SK-N-SH (cell line): ENCODE measurements around the gene CCP110. TPM values are rescaled to one million over a fixed set of nuclear protein-coding genes. Genes with fewer than 3 reads are reported as not detected.
A peak's percentile ranks its signal among the peaks of the same experiment; 100 is the strongest.

Source experiments
- CTCF ChIA-PET: fragments of 300-600, 350-600 bp; formaldehyde crosslinking; extraction: SDS; loops from one replicate; lab custom pipeline; 2021; lab: Yijun Ruan, JAX
- POLR2A ChIA-PET: fragments of 350-600 bp; sonication (Branson Sonifier 250); formaldehyde crosslinking; extraction: SDS; loops from one replicate; lab custom pipeline; 2020; ENCODE audit warnings: antibody characterized with exemption, inconsistent platforms; lab: Yijun Ruan, JAX
- DNase-seq: peaks from one replicate; pipeline ENCODE4 v3.0.0; 2012
- H2AFZ ChIP-seq: fragments of 200-600 bp; sonication (generic); 2 replicates; pipeline ENCODE4 v1.8.1; 2016; ENCODE audit warnings: antibody characterized with exemption, mild to moderate bottlenecking, low read depth
- H3F3A ChIP-seq: fragments of 200-600 bp; sonication (generic); replicated peaks from 2 replicates; pipeline ENCODE3; 2016; ENCODE audit warnings: antibody characterized with exemption, mild to moderate bottlenecking; ENCODE audit not compliant: insufficient read depth
- H3K27ac ChIP-seq, 2 experiments: fragments of 200-500 bp in 1 of 2; fragments of 200-600 bp in 1 of 2; sonication (Bioruptor generic) in 1 of 2; sonication (generic), shearing (Covaris generic) in 1 of 2; 2 replicates each; pipeline versions ENCODE4 v1.5.1 to v1.6.1; 2014 to 2016; ENCODE audit warnings: low read depth in 2 of 2, inconsistent platforms in 1 of 2, low read length in 1 of 2, mild to moderate bottlenecking in 1 of 2, mixed read lengths in 1 of 2
- H3K27me3 ChIP-seq: fragments of 200-600 bp; sonication (generic), shearing (Covaris generic); 2 replicates; pipeline ENCODE4 v1.6.1; 2016; ENCODE audit warnings: mixed run types; ENCODE audit not compliant: insufficient read depth
- H3K36me3 ChIP-seq, 2 experiments: fragments of 200-500 bp in 1 of 2; fragments of 200-600 bp in 1 of 2; sonication (Bioruptor generic) in 1 of 2; sonication (generic) in 1 of 2; replicated peaks in 1 of 2; 2 replicates each; pipeline versions ENCODE3 to v1.5.1; 2014 to 2016; ENCODE audit warnings: low read length in 1 of 2, mild to moderate bottlenecking in 1 of 2; ENCODE audit not compliant: insufficient read depth in 2 of 2, control insufficient read depth in 1 of 2
- H3K4me1 ChIP-seq, 2 experiments: fragments of 200-500 bp in 1 of 2; fragments of 200-600 bp in 1 of 2; sonication (Bioruptor generic) in 1 of 2; sonication (generic), shearing (Covaris generic) in 1 of 2; 2 replicates each; pipeline versions ENCODE4 v1.5.1 to v1.6.1; 2014 to 2016; ENCODE audit warnings: low read depth in 1 of 2, low read length in 1 of 2, mixed run types in 1 of 2; ENCODE audit not compliant: insufficient read depth in 2 of 2, control insufficient read depth in 1 of 2
- H3K4me2 ChIP-seq: fragments of 200-600 bp; sonication (generic), shearing (Covaris generic); 2 replicates; pipeline ENCODE4 v1.6.1; 2017; ENCODE audit warnings: mixed run types
- H3K4me3 ChIP-seq, 2 experiments: fragments of 200-500 bp in 1 of 2; fragments of 200-600 bp in 1 of 2; sonication (Bioruptor generic) in 1 of 2; sonication (generic), shearing (Covaris generic) in 1 of 2; 2 replicates each; pipeline versions ENCODE4 v1.5.1 to v1.8.1; 2014 to 2016; ENCODE audit warnings: low read depth in 2 of 2, inconsistent platforms in 1 of 2, low read length in 1 of 2, mild to moderate bottlenecking in 1 of 2, mixed read lengths in 1 of 2, moderate library complexity in 1 of 2
- H3K79me2 ChIP-seq: fragments of 200-600 bp; sonication (generic); 2 replicates; pipeline ENCODE4 v1.8.1; 2017; ENCODE audit warnings: mild to moderate bottlenecking; ENCODE audit not compliant: insufficient read depth
- H3K9ac ChIP-seq: fragments of 200-600 bp; sonication (generic); 2 replicates; pipeline ENCODE4 v1.6.1; 2017; ENCODE audit warnings: mixed run types
- H3K9me2 ChIP-seq: fragments of 200-600 bp; sonication (generic); 2 replicates; pipeline ENCODE4 v1.6.1; 2017; ENCODE audit warnings: mixed run types
- H3K9me3 ChIP-seq: fragments of 200-600 bp; sonication (generic); 2 replicates; pipeline ENCODE4 v1.6.1; 2017; ENCODE audit warnings: mixed run types, mild to moderate bottlenecking, moderate library complexity
- H4K20me1 ChIP-seq: fragments of 200-600 bp; sonication (generic); 2 replicates; pipeline ENCODE4 v1.6.1; 2017; ENCODE audit warnings: mild to moderate bottlenecking, mixed run types; ENCODE audit not compliant: insufficient read depth
- CHD2 ChIP-seq: fragments of 150-350 bp; IDR thresholded peaks from 2 replicates; pipeline ENCODE4 v1.6.1; 2018; ENCODE audit warnings: low read length; ENCODE audit not compliant: partially characterized antibody
- ELF1 ChIP-seq: IDR thresholded peaks from 2 replicates; pipeline ENCODE4 v1.4.0; 2012
- EP300 ChIP-seq, 2 experiments: IDR thresholded peaks; 2 replicates each; pipeline versions ENCODE4 v1.4.0 to v1.6.1; 2012; ENCODE audit warnings: borderline replicate concordance in 1 of 2, low read depth in 1 of 2, low read length in 1 of 2
- FOSL2 ChIP-seq: IDR thresholded peaks from 2 replicates; pipeline ENCODE4 v1.4.0; 2012; ENCODE audit warnings: low read depth, mild to moderate bottlenecking, moderate library complexity, borderline replicate concordance
- FOXM1 ChIP-seq: IDR thresholded peaks from 2 replicates; pipeline ENCODE4 v1.4.0; 2012; ENCODE audit warnings: low read depth, mild to moderate bottlenecking
- JUND ChIP-seq: IDR thresholded peaks from 2 replicates; pipeline ENCODE4 v1.4.0; 2012
- MEF2A ChIP-seq: IDR thresholded peaks from 2 replicates; pipeline ENCODE4 v1.4.0; 2012; ENCODE audit warnings: low read depth, borderline replicate concordance
- NFIC ChIP-seq: IDR thresholded peaks from 2 replicates; pipeline ENCODE4 v1.4.0; 2012; ENCODE audit warnings: borderline replicate concordance
- RXRA ChIP-seq: IDR thresholded peaks from 2 replicates; pipeline ENCODE4 v1.4.0; 2012; ENCODE audit warnings: low read depth, mild to moderate bottlenecking, borderline replicate concordance
- SIN3A ChIP-seq: IDR thresholded peaks from 2 replicates; pipeline ENCODE4 v1.6.1; 2012; ENCODE audit warnings: low read depth, mild to moderate bottlenecking, low read length, moderate library complexity, borderline replicate concordance
- SMC3 ChIP-seq: IDR thresholded peaks from 2 replicates; pipeline ENCODE4 v1.6.1; 2012; ENCODE audit warnings: low read depth, low read length, improper control_type of control experiment
- TAF1 ChIP-seq: IDR thresholded peaks from 2 replicates; pipeline ENCODE4 v1.6.1; 2012; ENCODE audit warnings: low read depth, mild to moderate bottlenecking, low read length, moderate library complexity, borderline replicate concordance
- TCF12 ChIP-seq: IDR thresholded peaks from 2 replicates; pipeline ENCODE4 v1.4.0; 2012
- TEAD4 ChIP-seq: IDR thresholded peaks from 2 replicates; pipeline ENCODE4 v1.4.0; 2012; ENCODE audit warnings: mild to moderate bottlenecking, borderline replicate concordance; ENCODE audit not compliant: insufficient read depth
- YY1 ChIP-seq: IDR thresholded peaks from 2 replicates; pipeline ENCODE4 v1.4.0; 2012; ENCODE audit warnings: low read depth, mild to moderate bottlenecking
- WGBS: methylation state at CpG from one replicate; pipeline ENCODE4 v1.1.6; 2017; ENCODE audit warnings: low lambda C conversion rate; 5-methylcytosine and 5-hydroxymethylcytosine counted together
- polyA plus RNA-seq, 3 experiments: library from polyadenylated mRNA; depleted of rRNA; stranded (reverse); fragments of >200 nt; gene quantifications; 2 replicates each; pipeline ENCODE4 v1.2.3, GENCODE V29; 2012
- TF ChIP-seq, protein P1 (sequence below): fragments of 200-600 bp; sonication (generic); IDR thresholded peaks from 2 replicates; pipeline ENCODE4 v1.6.1; 2017; ENCODE audit warnings: antibody characterized with exemption, mild to moderate bottlenecking, moderate library complexity
- TF ChIP-seq, protein P2 (sequence below): IDR thresholded peaks from 2 replicates; pipeline ENCODE4; 2012
- TF ChIP-seq, protein P3 (sequence below): IDR thresholded peaks from 2 replicates; pipeline ENCODE4 v1.4.0; 2012; ENCODE audit warnings: low read depth
- TF ChIP-seq, protein P4 (sequence below): fragments of 150-350 bp; IDR thresholded peaks from 2 replicates; pipeline ENCODE4 v1.6.1; 2016; ENCODE audit warnings: mild to moderate bottlenecking, low read depth, low read length

The CCP110 gene
- polyA plus RNA-seq, 1 of the 3 experiments (the other 2 are of a cell fraction): 5.4 TPM

DNA sequence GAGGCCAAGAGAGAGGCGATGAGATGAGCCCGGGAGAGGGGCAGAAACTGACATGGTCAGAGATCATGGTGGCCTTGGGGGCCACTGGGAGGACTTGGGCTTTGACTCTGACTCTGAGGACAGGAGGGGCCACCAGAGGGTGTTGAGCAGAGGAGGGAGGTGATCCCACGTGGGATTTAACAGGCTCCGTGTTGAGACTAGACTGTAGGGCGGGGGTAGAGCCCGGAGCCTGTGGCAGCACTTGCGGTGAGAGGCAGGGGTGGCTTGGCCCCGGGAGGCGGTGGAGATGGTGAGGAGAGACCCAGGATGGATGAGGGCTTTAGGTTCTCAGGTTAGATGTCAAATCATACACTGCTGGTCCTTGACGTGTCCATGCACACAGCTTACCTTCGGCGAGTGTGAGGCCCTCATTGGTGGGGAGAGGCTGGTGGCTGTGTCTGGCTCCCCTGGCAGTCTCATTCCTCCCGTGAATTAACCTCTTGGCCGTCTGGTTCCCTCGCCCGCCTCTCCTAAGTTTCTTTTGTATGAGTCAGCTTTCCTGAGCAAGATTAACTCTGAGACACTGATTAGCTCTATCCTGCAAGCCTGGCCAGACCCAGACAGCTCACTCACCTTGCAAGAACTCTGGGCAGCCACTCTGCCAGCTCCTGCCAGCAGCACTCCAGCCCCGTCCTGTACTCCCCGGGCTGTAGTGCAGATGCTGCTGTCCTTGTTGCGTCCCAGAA is 71.5 kb downstream of the CCP110 start:
- H2AFZ ChIP-seq: peak overlapping the region; percentile 25; the same call in 1 of the 2 replicates
- no peaks in the 10 kb centered on the region for H3K9me2 ChIP-seq
- peak overlapping the region; percentile 45 to 78; a peak in 3 of 4 replicates for H3K27ac ChIP-seq
- peak overlapping the region; percentile 59 for H3K4me2 ChIP-seq
- peak; percentile 10 for DNase-seq
- H3K79me2 ChIP-seq: no peaks in the 10 kb centered on the region; the same call in 1 of the 2 replicates
- no peaks in the 10 kb centered on the region for H3K9me3 ChIP-seq
- no peak overlapping the region for H3K9ac ChIP-seq
- TF ChIP-seq CHD2 (no peak), FOXM1 (no peak), YY1 (no peak), ELF1 (no peak), SIN3A (no peak), TEAD4 (peak; percentile 40; the same call in 1 of the 2 replicates), SMC3 (no peak), TAF1 (no peak), RXRA (peak; percentile 85; the same call in 1 of the 2 replicates), EP300 (IDR thresholded peaks at IDR 0.05; ENCODE audit: borderline replicate concordance in 1 of 2, low read depth in 1 of 2, low read length in 1 of 2) (0 out of 4 replicates have a peak, but pooled peaks of 1 of the 2 experiments have one; percentile 41), TCF12 (peak; percentile 74), JUND (peak; percentile 89), MEF2A (no peak), NFIC (peak; percentile 71), FOSL2 (peak; percentile 90)
- TF ChIP-seq, protein P1, sequence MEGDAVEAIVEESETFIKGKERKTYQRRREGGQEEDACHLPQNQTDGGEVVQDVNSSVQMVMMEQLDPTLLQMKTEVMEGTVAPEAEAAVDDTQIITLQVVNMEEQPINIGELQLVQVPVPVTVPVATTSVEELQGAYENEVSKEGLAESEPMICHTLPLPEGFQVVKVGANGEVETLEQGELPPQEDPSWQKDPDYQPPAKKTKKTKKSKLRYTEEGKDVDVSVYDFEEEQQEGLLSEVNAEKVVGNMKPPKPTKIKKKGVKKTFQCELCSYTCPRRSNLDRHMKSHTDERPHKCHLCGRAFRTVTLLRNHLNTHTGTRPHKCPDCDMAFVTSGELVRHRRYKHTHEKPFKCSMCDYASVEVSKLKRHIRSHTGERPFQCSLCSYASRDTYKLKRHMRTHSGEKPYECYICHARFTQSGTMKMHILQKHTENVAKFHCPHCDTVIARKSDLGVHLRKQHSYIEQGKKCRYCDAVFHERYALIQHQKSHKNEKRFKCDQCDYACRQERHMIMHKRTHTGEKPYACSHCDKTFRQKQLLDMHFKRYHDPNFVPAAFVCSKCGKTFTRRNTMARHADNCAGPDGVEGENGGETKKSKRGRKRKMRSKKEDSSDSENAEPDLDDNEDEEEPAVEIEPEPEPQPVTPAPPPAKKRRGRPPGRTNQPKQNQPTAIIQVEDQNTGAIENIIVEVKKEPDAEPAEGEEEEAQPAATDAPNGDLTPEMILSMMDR: no peak
- TF ChIP-seq, protein P2, sequence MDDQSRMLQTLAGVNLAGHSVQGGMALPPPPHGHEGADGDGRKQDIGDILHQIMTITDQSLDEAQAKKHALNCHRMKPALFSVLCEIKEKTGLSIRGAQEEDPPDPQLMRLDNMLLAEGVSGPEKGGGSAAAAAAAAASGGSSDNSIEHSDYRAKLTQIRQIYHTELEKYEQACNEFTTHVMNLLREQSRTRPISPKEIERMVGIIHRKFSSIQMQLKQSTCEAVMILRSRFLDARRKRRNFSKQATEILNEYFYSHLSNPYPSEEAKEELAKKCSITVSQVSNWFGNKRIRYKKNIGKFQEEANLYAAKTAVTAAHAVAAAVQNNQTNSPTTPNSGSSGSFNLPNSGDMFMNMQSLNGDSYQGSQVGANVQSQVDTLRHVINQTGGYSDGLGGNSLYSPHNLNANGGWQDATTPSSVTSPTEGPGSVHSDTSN: peak; percentile 80
- TF ChIP-seq, protein P3, sequence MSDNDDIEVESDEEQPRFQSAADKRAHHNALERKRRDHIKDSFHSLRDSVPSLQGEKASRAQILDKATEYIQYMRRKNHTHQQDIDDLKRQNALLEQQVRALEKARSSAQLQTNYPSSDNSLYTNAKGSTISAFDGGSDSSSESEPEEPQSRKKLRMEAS: peak; percentile 53; the same call in 1 of the 2 replicates
- TF ChIP-seq, protein P4, sequence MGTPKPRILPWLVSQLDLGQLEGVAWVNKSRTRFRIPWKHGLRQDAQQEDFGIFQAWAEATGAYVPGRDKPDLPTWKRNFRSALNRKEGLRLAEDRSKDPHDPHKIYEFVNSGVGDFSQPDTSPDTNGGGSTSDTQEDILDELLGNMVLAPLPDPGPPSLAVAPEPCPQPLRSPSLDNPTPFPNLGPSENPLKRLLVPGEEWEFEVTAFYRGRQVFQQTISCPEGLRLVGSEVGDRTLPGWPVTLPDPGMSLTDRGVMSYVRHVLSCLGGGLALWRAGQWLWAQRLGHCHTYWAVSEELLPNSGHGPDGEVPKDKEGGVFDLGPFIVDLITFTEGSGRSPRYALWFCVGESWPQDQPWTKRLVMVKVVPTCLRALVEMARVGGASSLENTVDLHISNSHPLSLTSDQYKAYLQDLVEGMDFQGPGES: no peak
- POLR2A ChIA-PET: no interaction called here
- no peak overlapping the region for H3K4me3 ChIP-seq
- peaks cover 0 to 15% of the 10 kb centered on the region in 2 experiments; a peak in 3 of 4 replicates for H3K4me1 ChIP-seq
- H3K27me3 ChIP-seq: no peaks in the 10 kb centered on the region
- peaks cover 14% of the 10 kb centered on the region for H3F3A ChIP-seq
- CTCF ChIA-PET: interaction anchor here (1.0 to 5.1 kb wide), 5 partner anchors 10 to 312 kb away, joined by 3 to 27 read pairs (median 5); partner anchors contain the start of gene GPRC5B
- peaks cover 2 to 26% of the 10 kb centered on the region in 2 experiments for H3K36me3 ChIP-seq
- 0 out of 2 replicates have a peak, but pooled peaks cover 4% of the 10 kb centered on the region for H4K20me1 ChIP-seq
- WGBS: 37% methylated on average over 19 of the region's 19 CpGs
